ENCODE data around the gene CAPN7.

The CAPN7 gene

DNA sequence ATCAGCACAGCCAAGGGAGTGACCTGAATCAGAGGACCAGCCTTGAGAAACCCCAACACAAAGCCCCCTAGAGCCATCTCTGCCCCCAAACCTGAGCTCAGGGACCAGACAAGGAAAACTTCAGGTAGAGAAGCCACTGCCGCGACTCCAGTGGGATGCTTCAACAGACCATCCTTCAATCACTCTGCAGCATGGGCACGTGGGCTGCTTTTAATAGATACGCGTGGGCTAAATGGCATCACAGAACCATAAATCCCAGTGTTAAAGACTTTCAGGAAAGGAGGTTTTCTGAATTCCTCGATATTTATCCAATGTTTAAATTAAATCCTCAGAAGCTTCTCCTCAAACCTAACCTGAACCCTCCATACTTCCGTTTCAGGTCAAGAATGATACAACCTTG, 95.7 kb downstream of the CAPN7 start:
- DNase-seq, result no peak
